ENCODE data around the gene BTBD9. TPM values are rescaled to one million over a fixed set of nuclear protein-coding genes. Genes with fewer than 3 reads are reported as not detected.
A peak's percentile ranks its signal among the peaks of the same experiment; 100 is the strongest.

Gene BTBD9
- total and polyA plus RNA-seq, 2 of the 13 experiments (the other 11 are each of a cell fraction or from before 2014, with no cell fraction given), result 1.2 to 3.0 TPM

- BruUV-seq (replicated peaks), result no TSS peak
- Histone ChIP-seq H3K27me3 (ENCODE audit: control insufficient read depth in 1 of 2, insufficient read depth in 2 of 2, low read length in 2 of 2) (no peaks in the 10 kb centered on the region), H4K20me1 (ENCODE audit: insufficient read depth, low read length) (no peaks in the 10 kb centered on the region), H3K27ac (ENCODE audit: extremely low read length, insufficient read depth, low read length) (no peak overlapping the region), H3K4me3 (replicated peaks in 1 of 3; ENCODE audit: insufficient read depth in 1 of 3, low read depth in 2 of 3, low read length in 3 of 3) (no peak overlapping the region), H2AFZ (ENCODE audit: low read length) (no peak overlapping the region), H3K36me3 (replicated peaks in 1 of 2; ENCODE audit: control insufficient read depth in 1 of 2, insufficient read depth in 2 of 2, low read length in 2 of 2) (peaks cover 0 to 3% of the 10 kb centered on the region in 2 experiments; a peak in 2 of 5 replicates), H3K4me1 (ENCODE audit: insufficient read depth, low read length) (peaks cover 8% of the 10 kb centered on the region), H3K9me3 (ENCODE audit: low read length) (no peaks in the 10 kb centered on the region), H3K79me2 (ENCODE audit: insufficient read depth, low read length) (no peaks in the 10 kb centered on the region), H3K9ac (ENCODE audit: insufficient read depth, low read depth, low read length) (no peak overlapping the region), H3K4me2 (ENCODE audit: low read depth, low read length) (no peak overlapping the region)
- ATAC-seq (no peak), FAIRE-seq (no peak), DNase-seq (ENCODE audit: low spot score) (no peak)
- in situ Hi-C loops (cut with HindIII; ENCODE audit: extremely low pct_ligation_motif_present, low pct_unique_long_range_greater_than_20kb) (no loop called here), intact Hi-C loops (cut with micrococcal nuclease; ENCODE audit: unreplicated experiment) (no loop called here)
- POLR2A ChIA-PET, result interaction anchor here (1.5 kb wide), 1 partner anchor 11 kb away, joined by 3 read pairs; no protein-coding TSS in a partner anchor
- WGBS (ENCODE audit: low lambda C conversion rate), result 94% methylated on average over 14 of the region's 14 CpGs
- CTCF ChIA-PET (ENCODE audit: low intra/inter-chr PET ratio, low total read pairs), result no interaction called here
- TF ChIP-seq ZKSCAN8 (CRISPR knock-in tag; IDR thresholded peaks at IDR 0.05; ENCODE audit: borderline replicate concordance), result no peak
- peak; percentile 56 for TF ChIP-seq AGO2 (optimal IDR thresholded peaks at IDR 0.05; ENCODE audit: low read depth, low read length)
Measured at GRCh38 chr6:38164671-38165108, 475.0 kb downstream of the BTBD9 start.

GRCh38 chr6:38164131-38164481, 475.6 kb downstream of the BTBD9 start:
- in situ Hi-C loops (cut with HindIII; ENCODE audit: extremely low pct_ligation_motif_present, low pct_unique_long_range_greater_than_20kb) (no loop called here), intact Hi-C loops (cut with micrococcal nuclease; ENCODE audit: unreplicated experiment) (no loop called here)
- Histone ChIP-seq H3K9ac (ENCODE audit: insufficient read depth, low read depth, low read length) (no peak overlapping the region), H3K27me3 (ENCODE audit: control insufficient read depth in 1 of 2, insufficient read depth in 2 of 2, low read length in 2 of 2) (no peaks in the 10 kb centered on the region), H3K4me3 (replicated peaks in 1 of 3; ENCODE audit: insufficient read depth in 1 of 3, low read depth in 2 of 3, low read length in 3 of 3) (no peak overlapping the region), H2AFZ (ENCODE audit: low read length) (no peak overlapping the region), H4K20me1 (ENCODE audit: insufficient read depth, low read length) (no peaks in the 10 kb centered on the region), H3K79me2 (ENCODE audit: insufficient read depth, low read length) (no peaks in the 10 kb centered on the region), H3K27ac (ENCODE audit: extremely low read length, insufficient read depth, low read length) (no peak overlapping the region), H3K4me2 (ENCODE audit: low read depth, low read length) (no peak overlapping the region), H3K4me1 (ENCODE audit: insufficient read depth, low read length) (peaks cover 8% of the 10 kb centered on the region), H3K36me3 (replicated peaks in 1 of 2; ENCODE audit: control insufficient read depth in 1 of 2, insufficient read depth in 2 of 2, low read length in 2 of 2) (peaks cover 0 to 3% of the 10 kb centered on the region in 2 experiments; a peak in 2 of 5 replicates), H3K9me3 (ENCODE audit: low read length) (no peaks in the 10 kb centered on the region)
- DNase-seq (ENCODE audit: low spot score) (no peak), ATAC-seq (no peak), FAIRE-seq (no peak)
- ChIA-PET POLR2A (interaction anchor here (1.5 kb wide), 1 partner anchor 12 kb away, joined by 3 read pairs; no protein-coding TSS in a partner anchor), CTCF (ENCODE audit: low intra/inter-chr PET ratio, low total read pairs) (no interaction called here)
- BruUV-seq (replicated peaks), result no TSS peak
- WGBS (ENCODE audit: low lambda C conversion rate), result 86% methylated on average over 6 of the region's 6 CpGs
- no peak for TF ChIP-seq IRF1 (CRISPR knock-in tag; IDR thresholded peaks at IDR 0.05; ENCODE audit: low read depth)
- no peak for TF ChIP-seq ZNF382 (CRISPR knock-in tag; IDR thresholded peaks at IDR 0.05; ENCODE audit: borderline replicate concordance)
- no peak for TF ChIP-seq CBX1 (IDR thresholded peaks at IDR 0.05; ENCODE audit: low read depth)
- TF ChIP-seq ZUFSP (CRISPR knock-in tag; IDR thresholded peaks at IDR 0.05; ENCODE audit: borderline replicate concordance), result no peak
- no peak for TF ChIP-seq IKZF1 (IDR thresholded peaks at IDR 0.05)
- no peak for TF ChIP-seq ZNF567 (CRISPR knock-in tag; IDR thresholded peaks at IDR 0.05; ENCODE audit: borderline replicate concordance)
- TF ChIP-seq RCOR2 (CRISPR knock-in tag; IDR thresholded peaks at IDR 0.05), result no peak
- TF ChIP-seq ZNF790 (CRISPR knock-in tag; IDR thresholded peaks at IDR 0.05; ENCODE audit: borderline replicate concordance), result no peak
- TF ChIP-seq GMEB1 (CRISPR knock-in tag; IDR thresholded peaks at IDR 0.05; ENCODE audit: borderline replicate concordance), result no peak
- TF ChIP-seq ZFP37 (CRISPR knock-in tag; IDR thresholded peaks at IDR 0.05; ENCODE audit: borderline replicate concordance), result no peak
